RWPE2 (cell line): ENCODE data around the gene FUOM.

Source experiments
- ATAC-seq: fragments of 200-7000 bp; cut with Tn5 transposase; 3 replicates; pipeline ENCODE4 v1.9.1; 2021; ENCODE audit warnings: low read depth
- DNase-seq: peaks from one replicate; pipeline ENCODE4 v3.0.0-alpha.2; 2020; ENCODE audit warnings: low spot score
- H3K27ac ChIP-seq: fragments of 450-650 bp; 2 replicates; pipeline ENCODE4 v1.5.1; 2017; ENCODE audit warnings: mild to moderate bottlenecking; ENCODE audit not compliant: poor library complexity, severe bottlenecking
- H3K27me3 ChIP-seq: fragments of 250-450 bp; sonication (Bioruptor Pico); 2 replicates; pipeline ENCODE4 v1.5.1; 2021; ENCODE audit warnings: mild to moderate bottlenecking, moderate library complexity; ENCODE audit not compliant: insufficient read depth, poor library complexity, severe bottlenecking
- H3K36me3 ChIP-seq: fragments of 250-450 bp; sonication (Bioruptor Pico); 2 replicates; pipeline ENCODE4 v1.5.1; 2020; ENCODE audit warnings: low read depth, mild to moderate bottlenecking, moderate library complexity
- H3K4me1 ChIP-seq: fragments of 250-450 bp; sonication (Bioruptor Pico); 2 replicates; pipeline ENCODE4 v1.5.1; 2021; ENCODE audit warnings: mild to moderate bottlenecking, moderate library complexity; ENCODE audit not compliant: insufficient read depth, poor library complexity, severe bottlenecking
- H3K4me3 ChIP-seq: fragments of 250-450 bp; sonication (Bioruptor Pico); 2 replicates; pipeline ENCODE4 v1.5.1; 2021; ENCODE audit warnings: mild to moderate bottlenecking, moderate library complexity; ENCODE audit not compliant: severe bottlenecking
- H3K9me3 ChIP-seq: fragments of 250-450 bp; sonication (Bioruptor Pico); 2 replicates; pipeline ENCODE4 v1.5.1; 2021; ENCODE audit warnings: mild to moderate bottlenecking, moderate library complexity; ENCODE audit not compliant: severe bottlenecking
- TF ChIP-seq, protein P1 (sequence below): fragments of 450-650 bp; IDR thresholded peaks from one replicate; pipeline ENCODE4 v1.5.1; 2017; ENCODE audit warnings: mild to moderate bottlenecking, moderate library complexity; ENCODE audit not compliant: poor library complexity, severe bottlenecking

Gene FUOM

DNA sequence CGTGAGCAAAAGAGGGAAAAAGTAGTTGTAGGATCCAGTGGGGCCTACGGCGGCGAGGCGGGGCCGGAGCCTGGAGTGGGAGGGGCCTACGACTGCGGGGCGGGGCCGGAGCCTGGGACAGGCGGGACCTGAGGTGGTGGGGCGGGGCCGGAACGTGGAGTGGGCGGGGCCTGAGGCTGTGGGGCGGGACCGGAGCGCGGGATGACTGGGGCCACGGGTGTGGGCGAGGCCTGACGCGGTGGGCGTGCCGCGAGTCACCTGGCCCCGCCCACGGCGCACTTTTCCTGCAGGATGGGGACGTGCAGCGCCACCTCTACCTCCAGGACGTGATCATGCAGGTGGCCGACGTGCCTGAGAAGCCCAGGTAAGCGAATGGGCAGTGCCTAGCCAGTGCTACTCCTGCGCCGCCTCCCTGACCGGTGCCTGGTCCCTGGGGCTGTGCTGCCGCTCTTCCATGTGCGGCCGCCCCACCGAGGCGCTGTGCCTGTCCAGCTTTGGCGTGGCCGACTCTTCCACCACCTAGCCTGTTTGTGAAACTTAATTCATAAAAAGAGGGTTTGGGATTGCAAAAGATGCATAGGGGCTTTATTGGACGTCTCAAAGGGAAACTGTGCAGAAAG is 48.6 kb downstream of the FUOM start:
- ATAC-seq (peak; percentile 74), DNase-seq (peak; percentile 87)
- peak overlapping the region; percentile 66 for H3K27ac ChIP-seq
- H3K9me3 ChIP-seq = no peaks in the 10 kb centered on the region
- no peaks in the 10 kb centered on the region for H3K27me3 ChIP-seq
- H3K36me3 ChIP-seq = peaks cover 26% of the 10 kb centered on the region
- TF ChIP-seq, protein P1, sequence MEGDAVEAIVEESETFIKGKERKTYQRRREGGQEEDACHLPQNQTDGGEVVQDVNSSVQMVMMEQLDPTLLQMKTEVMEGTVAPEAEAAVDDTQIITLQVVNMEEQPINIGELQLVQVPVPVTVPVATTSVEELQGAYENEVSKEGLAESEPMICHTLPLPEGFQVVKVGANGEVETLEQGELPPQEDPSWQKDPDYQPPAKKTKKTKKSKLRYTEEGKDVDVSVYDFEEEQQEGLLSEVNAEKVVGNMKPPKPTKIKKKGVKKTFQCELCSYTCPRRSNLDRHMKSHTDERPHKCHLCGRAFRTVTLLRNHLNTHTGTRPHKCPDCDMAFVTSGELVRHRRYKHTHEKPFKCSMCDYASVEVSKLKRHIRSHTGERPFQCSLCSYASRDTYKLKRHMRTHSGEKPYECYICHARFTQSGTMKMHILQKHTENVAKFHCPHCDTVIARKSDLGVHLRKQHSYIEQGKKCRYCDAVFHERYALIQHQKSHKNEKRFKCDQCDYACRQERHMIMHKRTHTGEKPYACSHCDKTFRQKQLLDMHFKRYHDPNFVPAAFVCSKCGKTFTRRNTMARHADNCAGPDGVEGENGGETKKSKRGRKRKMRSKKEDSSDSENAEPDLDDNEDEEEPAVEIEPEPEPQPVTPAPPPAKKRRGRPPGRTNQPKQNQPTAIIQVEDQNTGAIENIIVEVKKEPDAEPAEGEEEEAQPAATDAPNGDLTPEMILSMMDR = no peak
- peaks cover 3% of the 10 kb centered on the region for H3K4me1 ChIP-seq
- H3K4me3 ChIP-seq = peak overlapping the region; percentile 97

DNA sequence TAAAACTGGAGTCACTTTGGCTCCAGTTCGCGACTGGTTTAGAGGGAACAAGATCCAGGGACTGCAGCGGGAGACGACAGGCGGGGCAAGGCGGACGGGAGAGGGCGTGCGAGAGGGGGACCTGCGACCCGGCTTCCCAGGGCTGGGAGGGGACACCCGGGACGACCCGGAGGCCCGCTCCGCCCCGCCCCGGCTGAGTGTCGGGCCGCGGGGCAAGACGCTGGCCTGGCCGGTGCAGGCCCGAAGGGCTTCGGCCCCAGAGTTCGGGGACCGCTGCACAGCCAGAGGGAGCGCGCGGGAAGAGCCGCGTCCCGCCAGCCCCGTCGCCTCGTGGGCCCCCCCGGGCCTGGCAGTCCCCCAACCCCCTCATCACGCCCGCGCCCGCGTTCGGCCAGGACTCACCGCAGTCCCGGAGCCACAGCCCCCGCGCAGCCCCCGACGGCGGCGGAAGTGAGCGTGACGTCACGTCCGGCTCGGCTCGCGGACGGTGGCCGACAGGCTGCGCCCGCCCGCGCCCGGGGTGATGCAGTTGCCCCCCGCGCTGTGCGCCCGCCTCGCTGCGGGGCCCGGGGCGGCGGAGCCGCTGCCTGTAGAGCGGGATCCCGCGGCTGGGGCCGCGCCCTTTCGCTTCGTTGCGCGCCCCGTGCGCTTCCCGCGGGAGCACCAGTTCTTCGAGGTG is 49.3 kb downstream of the FUOM start, which contains the start of the genes TUBGCP2 and ZNF511:
TUBGCP2 (minus strand) TSS at position 452 of the 679 bp plus-strand sequence. CDS start 5,931 bp downstream, outside the sequence.
ZNF511 (plus strand) TSS at position 494 of the 679 bp plus-strand sequence; CDS start at position 524, 30 bp downstream.
- Histone ChIP-seq H3K27me3 (no peaks in the 10 kb centered on the region), H3K27ac (peak within 1 kb of the TSS; percentile 66), H3K4me1 (peaks cover 3% of the 10 kb centered on the region), H3K36me3 (peaks cover 32% of the 10 kb centered on the region), H3K4me3 (peak within 1 kb of the TSS; percentile 97), H3K9me3 (no peaks in the 10 kb centered on the region)
- TF ChIP-seq, protein P1 = no peak
- peak; percentile 68 for ATAC-seq
- DNase-seq = no peak

DNA sequence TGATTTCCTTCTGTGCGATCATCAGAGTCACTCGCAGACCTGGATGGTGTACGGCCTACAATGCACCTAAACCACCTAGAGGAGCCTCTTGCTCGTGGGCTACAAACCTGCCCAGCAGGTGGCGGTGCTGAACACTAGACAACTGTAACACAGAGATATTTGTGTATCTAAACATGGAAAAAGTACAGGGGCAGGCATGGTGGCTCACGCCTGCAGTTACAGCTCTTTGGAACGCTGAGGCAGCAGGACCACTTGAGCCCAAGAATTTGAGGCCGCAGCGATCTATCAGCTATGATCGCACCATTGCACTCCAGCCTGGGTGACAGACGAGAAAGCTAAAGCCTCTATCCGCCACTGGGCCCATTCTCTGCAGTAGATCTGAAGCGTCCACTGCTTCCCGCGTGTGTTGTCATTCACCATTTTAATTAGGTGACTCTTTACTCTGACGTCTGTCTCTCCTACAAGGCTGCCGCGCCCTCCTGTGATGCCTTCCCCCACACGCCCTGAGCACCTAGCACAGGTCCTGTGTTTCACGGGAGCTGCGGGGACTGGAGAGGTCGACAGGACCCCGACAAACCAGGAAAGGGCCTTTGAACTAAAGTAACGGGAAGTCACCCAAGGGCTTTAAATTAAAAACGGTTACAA is 49.9 kb downstream of the FUOM start:
- TF ChIP-seq, protein P1 = peak; percentile 89
- ATAC-seq = peak; percentile 56
- no peak for DNase-seq
- peaks cover 32% of the 10 kb centered on the region for H3K36me3 ChIP-seq
- H3K4me3 ChIP-seq = peak overlapping the region; percentile 97
- H3K27me3 ChIP-seq = no peaks in the 10 kb centered on the region
- peak overlapping the region; percentile 66 for H3K27ac ChIP-seq
- H3K4me1 ChIP-seq = peaks cover 3% of the 10 kb centered on the region
- H3K9me3 ChIP-seq = no peaks in the 10 kb centered on the region

DNA sequence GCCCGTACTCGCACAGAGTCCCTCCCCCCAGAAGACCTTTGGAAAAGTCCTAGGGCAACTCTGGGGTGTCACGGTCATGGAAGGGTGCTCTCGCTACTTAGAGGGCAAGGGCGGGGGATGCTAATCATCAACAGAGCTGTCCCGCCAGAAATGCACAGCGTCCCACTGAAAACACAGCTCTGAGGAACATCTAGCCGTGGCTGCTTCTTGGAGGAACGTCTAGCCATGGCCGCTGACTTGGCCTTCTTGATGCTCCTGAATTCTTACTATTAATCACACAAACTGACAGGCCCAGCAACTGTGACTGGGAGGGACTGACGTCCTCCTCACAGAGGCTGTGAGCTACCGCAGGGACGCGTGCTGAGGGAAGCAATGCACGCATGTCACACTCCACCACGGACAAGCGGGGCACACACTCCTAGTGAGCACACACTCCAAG is 50.9 kb downstream of the FUOM start:
- Histone ChIP-seq H3K4me1 (peaks cover 3% of the 10 kb centered on the region), H3K9me3 (no peaks in the 10 kb centered on the region), H3K4me3 (no peak overlapping the region), H3K27ac (no peak overlapping the region), H3K36me3 (peaks cover 36% of the 10 kb centered on the region), H3K27me3 (no peaks in the 10 kb centered on the region)
- no peak for DNase-seq
- TF ChIP-seq, protein P1 = no peak
- ATAC-seq = no peak
